Glomerular visceral epithelial cell (primary cell): Measurements from ENCODE around the gene DNAI1.

Source experiments
- DNase-seq: peaks from one replicate; pipeline ENCODE4 v3.0.0-alpha.2; 2016; ENCODE audit errors: extremely low spot score

The DNAI1 gene

DNA sequence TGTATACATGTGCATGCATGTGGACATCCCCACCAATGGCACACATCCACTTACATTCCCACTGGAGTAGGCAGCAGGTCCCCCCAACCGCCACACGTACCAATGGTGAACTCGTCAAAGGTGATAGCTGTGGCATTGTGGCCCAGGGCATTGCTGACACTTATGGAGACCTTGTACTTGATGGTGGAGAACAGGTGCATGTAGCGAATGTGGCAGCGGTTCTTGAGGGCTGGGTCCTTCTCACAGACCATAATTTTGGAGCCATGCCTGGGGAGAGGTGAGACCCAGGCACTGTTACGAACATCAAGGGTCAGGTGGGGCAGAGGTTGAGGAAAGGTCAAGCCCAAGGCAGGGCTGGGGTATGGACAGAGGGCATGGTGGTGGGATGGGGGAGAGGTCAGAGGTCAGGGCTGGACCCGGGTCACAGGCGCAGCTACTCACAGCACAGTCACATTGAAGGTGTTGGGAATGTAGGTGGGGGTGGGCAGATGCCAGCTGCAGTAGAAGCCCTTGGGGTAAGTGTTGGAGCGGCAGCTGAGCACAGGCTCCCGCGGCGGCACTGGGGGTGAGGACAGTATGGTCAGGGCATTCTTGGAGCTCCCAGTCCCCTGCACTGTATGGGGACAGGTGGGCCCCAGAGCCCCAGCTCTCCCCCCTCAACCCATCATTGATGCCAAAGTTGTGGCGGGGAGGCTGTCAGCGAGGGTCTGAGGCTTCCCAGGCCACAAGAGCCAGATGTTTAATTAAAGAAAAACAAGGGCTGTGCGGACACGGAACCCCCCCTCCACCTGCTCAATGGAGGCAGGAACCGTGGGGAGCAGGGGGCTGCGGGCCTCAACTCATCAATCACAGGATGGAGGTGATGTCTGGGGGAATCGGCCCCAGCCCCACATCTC is 99.1 kb downstream of the DNAI1 start:
- DNase-seq, result no peak

- no peak for DNase-seq
Observed at GRCh38 chr9:34558364-34558763, 99.8 kb downstream of the DNAI1 start.

- DNase-seq, result no peak
Observed at GRCh38 chr9:34558919-34559623, 100.5 kb downstream of the DNAI1 start.

GRCh38 chr9:34559624-34560455 is 101.2 kb downstream of the DNAI1 start:
- DNase-seq, result no peak

GRCh38 chr9:34560599-34561214 is 102.1 kb downstream of the DNAI1 start:
- no peak for DNase-seq

DNA sequence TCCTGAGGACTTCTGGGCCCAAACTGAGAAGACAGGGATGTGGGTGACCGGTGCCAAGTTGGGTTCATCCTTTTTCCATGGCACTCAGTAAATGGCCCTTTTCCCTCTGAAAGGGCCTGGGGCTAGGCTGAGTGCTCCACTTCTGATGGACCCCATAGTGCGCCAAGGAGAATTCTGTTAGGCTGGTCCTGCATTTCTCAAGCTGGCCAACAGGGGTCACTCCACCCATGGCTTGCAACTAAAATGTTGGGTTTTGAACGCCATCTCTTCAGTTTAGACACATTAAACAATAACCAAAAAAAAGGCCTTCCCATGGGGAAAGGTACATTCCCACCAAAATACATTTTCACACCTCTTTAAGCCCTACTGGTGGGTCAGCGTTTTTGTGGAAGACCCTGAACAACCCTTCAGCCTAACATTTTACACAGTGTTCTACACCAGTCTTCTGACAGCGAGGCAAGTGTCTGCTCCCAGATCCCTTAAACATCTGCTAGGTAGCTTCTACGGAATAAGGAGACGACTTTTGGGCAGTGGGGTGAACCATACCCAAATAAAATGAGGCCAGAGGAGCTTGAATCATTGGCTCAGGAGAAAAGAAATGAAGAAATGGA is 103.6 kb downstream of the DNAI1 start:
- DNase-seq, result no peak

DNA sequence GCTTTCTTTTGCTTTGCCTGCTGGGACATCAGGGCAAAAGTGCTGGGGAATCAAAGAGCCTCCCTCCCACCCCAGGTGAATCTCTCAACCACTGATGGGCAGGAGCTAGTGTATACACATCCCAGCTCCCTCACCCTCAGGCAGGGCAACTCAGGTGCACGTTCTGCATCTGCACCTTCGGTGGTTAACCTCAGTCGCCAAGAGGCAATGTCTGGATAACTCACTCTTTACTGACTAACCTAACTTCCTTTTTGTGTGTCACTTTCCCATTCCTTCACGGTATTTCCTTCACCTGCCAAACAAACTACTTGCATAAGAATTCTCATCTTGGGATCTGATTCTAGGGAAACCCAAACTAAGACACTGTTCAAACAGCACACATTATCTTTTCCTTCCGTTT is 104.7 kb downstream of the DNAI1 start:
- DNase-seq, result no peak

GRCh38 chr9:34564617-34565016 is 106.0 kb downstream of the DNAI1 start:
- no peak for DNase-seq

GRCh38 chr9:34565856-34566255 is 107.3 kb downstream of the DNAI1 start:
- DNase-seq, result no peak

DNA sequence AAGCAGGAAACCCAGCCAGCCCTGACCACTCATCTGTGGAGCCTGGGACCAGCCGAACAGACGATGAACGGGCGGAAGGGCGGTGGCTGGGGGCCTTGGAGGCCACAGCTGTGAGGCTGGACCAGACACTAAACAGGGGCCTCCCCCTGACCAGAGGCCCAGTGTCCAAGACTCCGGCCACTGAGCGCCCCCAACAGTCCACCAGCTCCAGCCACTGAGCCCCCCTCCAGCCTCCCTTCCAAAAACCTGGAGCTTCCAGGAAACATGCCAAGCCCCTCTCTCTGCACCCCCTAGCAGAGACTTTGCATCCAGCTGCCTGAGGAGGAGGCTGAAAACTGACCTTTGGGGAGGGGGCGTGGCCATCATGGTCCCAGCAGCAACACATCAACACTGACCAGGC is 107.7 kb downstream of the DNAI1 start:
- no peak for DNase-seq

GRCh38 chr9:34566972-34567371 is 108.4 kb downstream of the DNAI1 start:
- no peak for DNase-seq

- DNase-seq, result no peak
Observed at GRCh38 chr9:34568133-34568532, 109.5 kb downstream of the DNAI1 start.

DNA sequence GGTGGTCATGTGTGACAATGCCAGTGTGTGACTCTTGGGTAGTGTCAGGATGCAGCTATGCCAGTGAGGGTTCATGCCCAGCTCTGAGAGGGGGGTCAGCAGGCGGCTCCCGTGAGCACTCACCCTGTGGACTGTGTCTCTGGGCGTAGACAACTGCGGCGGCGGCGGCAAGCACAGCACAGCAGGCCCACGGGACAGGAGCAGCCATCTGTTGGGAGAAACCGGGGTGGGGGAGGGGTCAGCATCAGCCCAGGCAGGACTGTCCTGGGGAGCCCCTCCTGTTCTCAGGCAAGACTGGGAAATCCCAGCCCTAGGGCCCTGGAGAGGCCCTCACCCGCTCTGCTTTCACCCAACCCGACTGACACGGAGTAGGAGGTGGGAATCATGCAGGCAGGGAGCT is 110.2 kb downstream of the DNAI1 start:
- DNase-seq, result no peak

DNA sequence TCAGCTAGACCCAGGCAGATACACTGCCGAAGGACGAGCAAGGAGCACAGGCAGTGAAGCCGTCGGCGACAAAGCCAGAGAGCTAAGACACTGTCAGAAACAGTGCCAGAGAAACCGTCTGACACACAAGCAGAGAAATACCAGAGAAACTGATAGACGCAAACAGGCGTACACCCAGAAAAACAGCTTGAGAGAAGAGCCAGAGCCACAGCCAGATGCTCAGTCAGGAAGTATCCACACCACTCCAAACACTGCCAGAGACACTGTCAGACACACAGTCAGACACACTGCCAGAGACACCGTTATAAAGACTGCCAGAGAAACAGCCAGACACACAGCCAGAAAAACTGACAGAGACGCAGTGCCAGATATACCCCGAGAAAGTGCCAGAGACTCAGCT is 111.8 kb downstream of the DNAI1 start:
- no peak for DNase-seq
